Measurements from ENCODE around the gene LEFTY1. TPM values are rescaled to one million over a fixed set of nuclear protein-coding genes. Genes with fewer than 3 reads are reported as not detected.
"Not testable (repeated sequence)": the region's sequence is repeated elsewhere in the genome, so short reads cannot be mapped to it uniquely, and the experiment has no call there.

The LEFTY1 gene
- total RNA-seq, 1 experiment from 2014 or later: not detected

DNA sequence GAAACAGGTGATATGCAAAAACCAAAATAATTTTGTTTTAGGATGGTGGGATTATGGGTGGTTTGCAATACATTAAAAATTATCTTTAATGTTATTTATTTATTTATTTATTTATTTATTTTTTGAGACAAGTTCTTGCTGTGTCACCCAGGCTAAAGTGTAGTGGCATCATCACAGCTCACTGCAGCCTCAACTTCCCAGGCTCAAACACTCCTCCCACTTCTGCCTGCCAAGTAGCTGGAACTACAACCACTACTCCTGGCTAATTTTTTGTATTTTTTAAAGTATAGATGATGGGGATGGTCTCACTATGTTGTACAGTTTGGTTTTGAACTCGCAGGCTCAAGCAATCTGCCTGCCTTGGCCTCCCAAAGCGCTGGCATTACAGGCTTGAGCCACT is 41.6 kb upstream of the LEFTY1 start:
- no peaks in the 10 kb centered on the region for H3K9me3 ChIP-seq (ENCODE audit: low read length)
- no peaks in the 10 kb centered on the region for H3K4me1 ChIP-seq (ENCODE audit: low read length)
- H3K9me2 ChIP-seq (replicated peaks; ENCODE audit: insufficient read depth, low read length): no peaks in the 10 kb centered on the region
- H3K4me3 ChIP-seq (ENCODE audit: low read length): no peak overlapping the region
- no peak overlapping the region for H3K9ac ChIP-seq (ENCODE audit: low read length)
- H3K4me2 ChIP-seq (ENCODE audit: low read depth, low read length, poor library complexity, severe bottlenecking): no peak overlapping the region
- no peaks in the 10 kb centered on the region for H3K36me3 ChIP-seq (ENCODE audit: insufficient read depth, low read length)
- H2AFZ ChIP-seq (ENCODE audit: low read length): no peak overlapping the region
- H3K79me2 ChIP-seq (ENCODE audit: low read length): no peaks in the 10 kb centered on the region
- no peak for DNase-seq
- H4K20me1 ChIP-seq (ENCODE audit: insufficient read depth, low read depth, low read length): no peaks in the 10 kb centered on the region
- no peak overlapping the region for H3K27ac ChIP-seq (ENCODE audit: low read length)
- H3K27me3 ChIP-seq (ENCODE audit: low read length): no peaks in the 10 kb centered on the region

DNA sequence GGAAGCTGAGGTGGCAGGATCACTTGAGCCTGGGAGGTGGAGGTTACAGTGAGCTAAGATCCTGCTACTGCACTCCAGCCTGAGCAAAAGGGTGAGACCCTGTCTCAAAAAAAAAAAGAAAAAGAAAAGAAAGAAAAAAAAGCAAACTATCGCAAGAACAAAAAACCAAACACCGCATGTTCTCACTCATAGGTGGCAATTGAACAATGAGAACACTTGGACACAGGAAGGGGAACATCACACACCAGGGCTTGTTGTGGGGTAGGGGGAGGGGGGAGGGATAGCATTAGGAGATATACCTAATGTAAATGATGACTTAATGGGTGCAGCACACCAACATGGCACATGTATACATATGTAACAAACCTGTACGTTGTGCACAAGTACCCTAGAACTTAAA is 40.5 kb upstream of the LEFTY1 start:
- not testable (repeated sequence) for H3K4me3 ChIP-seq (ENCODE audit: low read length); H3K9me2 ChIP-seq (replicated peaks; ENCODE audit: insufficient read depth, low read length); H3K4me1 ChIP-seq (ENCODE audit: low read length); H4K20me1 ChIP-seq (ENCODE audit: insufficient read depth, low read depth, low read length); H2AFZ ChIP-seq (ENCODE audit: low read length); DNase-seq; H3K27me3 ChIP-seq (ENCODE audit: low read length); H3K9ac ChIP-seq (ENCODE audit: low read length); H3K9me3 ChIP-seq (ENCODE audit: low read length); H3K36me3 ChIP-seq (ENCODE audit: insufficient read depth, low read length); H3K27ac ChIP-seq (ENCODE audit: low read length); H3K79me2 ChIP-seq (ENCODE audit: low read length); H3K4me2 ChIP-seq (ENCODE audit: low read depth, low read length, poor library complexity, severe bottlenecking)

DNA sequence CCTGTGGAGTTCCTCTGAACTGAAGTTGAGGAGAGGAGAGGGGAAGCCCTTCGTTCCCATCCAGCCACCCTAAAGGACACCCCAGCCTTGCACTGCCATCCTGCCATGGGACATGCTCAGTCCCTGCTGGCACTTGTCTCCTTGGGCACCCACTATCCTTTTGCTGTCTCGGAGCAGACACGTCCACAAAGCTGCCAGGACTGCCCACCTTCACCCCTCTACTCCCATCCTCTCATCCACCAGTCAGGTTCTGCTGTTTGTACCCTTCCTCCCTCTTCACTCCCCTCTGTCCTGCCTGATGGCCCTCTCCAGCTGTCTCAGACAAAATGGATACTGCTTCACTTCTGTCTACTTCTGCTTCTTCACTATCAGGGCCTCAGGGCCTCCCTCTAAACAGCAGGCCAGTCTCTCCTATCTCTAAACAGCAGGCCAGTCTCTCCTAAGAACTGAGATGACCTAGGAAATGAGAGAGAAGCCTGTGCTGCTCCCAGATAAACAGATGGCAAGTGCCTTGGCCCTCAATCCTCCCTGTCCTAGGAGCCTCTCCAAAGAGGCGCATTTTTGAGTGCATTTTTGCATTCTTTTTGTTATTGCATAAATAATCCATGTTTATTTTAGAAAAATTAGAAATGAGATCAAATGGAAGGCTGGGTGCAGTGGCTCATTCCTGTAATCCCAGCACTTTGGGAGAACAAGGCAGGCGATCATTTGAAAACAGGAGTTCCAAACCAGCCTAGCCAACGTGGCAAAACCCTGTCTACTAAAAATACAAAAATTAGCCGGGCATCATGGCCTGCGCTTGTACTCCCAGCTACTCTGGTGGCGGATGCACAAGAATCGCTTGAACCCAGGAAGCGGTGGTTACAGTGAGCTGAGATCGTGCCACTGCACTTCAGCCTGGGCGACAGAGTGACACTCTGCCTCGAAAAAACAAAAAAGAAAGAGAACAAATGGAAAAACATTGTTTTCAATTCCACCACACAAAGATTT is 39.5 kb upstream of the LEFTY1 start:
- Histone ChIP-seq H2AFZ (ENCODE audit: low read length) (no peak overlapping the region; the same call in 1 of the 2 replicates), H3K9me2 (replicated peaks; ENCODE audit: insufficient read depth, low read length) (no peaks in the 10 kb centered on the region), H3K4me2 (ENCODE audit: low read depth, low read length, poor library complexity, severe bottlenecking) (no peak overlapping the region), H3K79me2 (ENCODE audit: low read length) (peaks cover 5% of the 10 kb centered on the region), H4K20me1 (ENCODE audit: insufficient read depth, low read depth, low read length) (no peaks in the 10 kb centered on the region), H3K9me3 (ENCODE audit: low read length) (no peaks in the 10 kb centered on the region), H3K27ac (ENCODE audit: low read length) (no peak overlapping the region), H3K36me3 (ENCODE audit: insufficient read depth, low read length) (no peaks in the 10 kb centered on the region), H3K27me3 (ENCODE audit: low read length) (no peaks in the 10 kb centered on the region), H3K4me3 (ENCODE audit: low read length) (no peak overlapping the region), H3K9ac (ENCODE audit: low read length) (no peak overlapping the region), H3K4me1 (ENCODE audit: low read length) (peaks cover 7% of the 10 kb centered on the region)
- no peak for DNase-seq

DNA sequence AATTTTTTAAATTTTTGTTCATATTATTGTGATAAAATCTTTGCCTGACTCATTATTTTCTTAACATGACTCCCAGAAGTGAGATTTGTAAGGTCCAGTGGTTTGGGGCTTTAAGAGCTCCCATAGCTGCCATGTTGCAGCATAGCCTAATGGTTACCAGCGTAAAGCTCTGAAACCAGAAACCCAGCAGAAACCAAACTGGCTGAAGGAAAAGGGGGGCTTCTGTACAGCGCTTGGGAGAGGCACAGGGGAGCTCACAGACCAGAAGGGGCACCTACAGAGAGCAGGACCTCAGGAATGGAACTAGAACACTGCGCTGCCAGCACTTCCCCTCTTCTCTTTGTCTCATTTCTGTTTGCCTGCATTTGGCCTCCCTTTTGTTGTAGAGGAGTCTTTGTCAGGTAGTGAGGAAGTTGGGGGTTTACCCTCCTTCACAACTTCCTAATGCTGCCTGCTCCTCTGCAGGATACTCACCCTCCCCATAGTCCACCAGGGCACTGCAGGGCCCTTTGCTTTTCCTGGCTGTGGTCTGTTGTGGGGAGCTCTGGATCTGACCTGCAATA is 37.7 kb upstream of the LEFTY1 start:
- Histone ChIP-seq H3K4me1 (ENCODE audit: low read length) (peaks cover 19% of the 10 kb centered on the region), H3K79me2 (ENCODE audit: low read length) (peaks cover 21% of the 10 kb centered on the region), H3K4me2 (ENCODE audit: low read depth, low read length, poor library complexity, severe bottlenecking) (no peak overlapping the region), H2AFZ (ENCODE audit: low read length) (peak overlapping the region; percentile 86), H3K4me3 (ENCODE audit: low read length) (no peak overlapping the region), H4K20me1 (ENCODE audit: insufficient read depth, low read depth, low read length) (no peaks in the 10 kb centered on the region), H3K36me3 (ENCODE audit: insufficient read depth, low read length) (0 out of 2 replicates have a peak, but pooled peaks cover 7% of the 10 kb centered on the region), H3K27me3 (ENCODE audit: low read length) (no peaks in the 10 kb centered on the region), H3K9me3 (ENCODE audit: low read length) (no peaks in the 10 kb centered on the region), H3K27ac (ENCODE audit: low read length) (no peak overlapping the region), H3K9ac (ENCODE audit: low read length) (no peak overlapping the region), H3K9me2 (replicated peaks; ENCODE audit: insufficient read depth, low read length) (no peaks in the 10 kb centered on the region)
- DNase-seq: no peak

DNA sequence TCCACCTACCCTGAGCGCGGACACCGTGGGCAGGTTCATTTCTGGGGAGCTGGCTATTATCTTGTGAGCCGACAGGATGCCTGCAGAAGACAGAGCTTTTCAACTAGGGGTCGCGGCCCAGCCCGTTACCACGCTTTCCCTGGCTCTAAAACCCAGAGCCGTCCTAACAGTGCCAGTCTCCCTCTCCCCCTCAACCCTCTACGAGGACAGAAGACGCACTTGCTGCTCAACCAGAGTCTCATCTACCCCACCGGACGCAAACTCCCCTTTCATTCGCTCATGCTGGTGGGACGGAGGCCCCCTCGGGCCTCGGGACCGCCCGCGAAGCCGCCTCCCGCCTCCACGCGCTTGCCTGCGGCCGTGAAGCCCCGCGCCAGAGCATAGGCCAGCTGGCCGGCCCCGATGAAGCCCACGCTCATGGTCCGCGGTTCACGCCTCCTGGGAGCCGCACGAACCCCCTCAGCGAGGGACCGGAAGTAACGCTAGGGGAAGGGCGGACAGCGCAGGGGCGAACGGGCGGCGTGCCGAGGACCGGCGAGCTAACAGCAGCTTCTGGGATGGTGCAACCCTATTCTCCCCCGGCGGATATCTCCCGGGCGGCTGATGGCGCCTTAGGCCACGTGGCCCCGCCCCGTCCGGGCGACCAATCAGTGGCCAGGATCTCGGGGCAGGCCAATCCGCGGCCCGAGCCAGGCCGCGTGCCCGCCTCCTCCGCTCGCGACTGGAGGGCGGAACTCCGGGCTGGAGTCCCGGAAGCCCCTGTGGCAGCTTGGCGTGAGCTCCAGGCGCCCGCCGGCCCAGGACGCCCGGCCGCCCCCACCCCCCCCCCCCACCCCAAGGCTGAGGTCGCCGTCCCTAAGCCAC is 35.0 kb upstream of the LEFTY1 start, which contains the start of gene PYCR2:
Gene PYCR2 (minus strand): TSS at position 559 of the 864 bp plus-strand sequence. CDS start 140 bp downstream, at position 419.
- Histone ChIP-seq H3K36me3 (ENCODE audit: insufficient read depth, low read length) (0 out of 2 replicates have a peak, but pooled peaks cover 12% of the 10 kb centered on the region), H3K4me2 (ENCODE audit: low read depth, low read length, poor library complexity, severe bottlenecking) (peak within 1 kb of the TSS; percentile 91), H3K9me2 (replicated peaks; ENCODE audit: insufficient read depth, low read length) (no peaks in the 10 kb centered on the region), H3K4me3 (ENCODE audit: low read length) (peak within 1 kb of the TSS; percentile 94), H3K27me3 (ENCODE audit: low read length) (no peaks in the 10 kb centered on the region), H3K79me2 (ENCODE audit: low read length) (peaks cover 21% of the 10 kb centered on the region), H2AFZ (ENCODE audit: low read length) (peak within 1 kb of the TSS; percentile 79; the same call in 1 of the 2 replicates), H3K9me3 (ENCODE audit: low read length) (no peaks in the 10 kb centered on the region), H3K27ac (ENCODE audit: low read length) (peak within 1 kb of the TSS; percentile 84), H3K4me1 (ENCODE audit: low read length) (peaks cover 21% of the 10 kb centered on the region), H4K20me1 (ENCODE audit: insufficient read depth, low read depth, low read length) (no peaks in the 10 kb centered on the region), H3K9ac (ENCODE audit: low read length) (peak within 1 kb of the TSS; percentile 96)
- peak; percentile 98 for DNase-seq

DNA sequence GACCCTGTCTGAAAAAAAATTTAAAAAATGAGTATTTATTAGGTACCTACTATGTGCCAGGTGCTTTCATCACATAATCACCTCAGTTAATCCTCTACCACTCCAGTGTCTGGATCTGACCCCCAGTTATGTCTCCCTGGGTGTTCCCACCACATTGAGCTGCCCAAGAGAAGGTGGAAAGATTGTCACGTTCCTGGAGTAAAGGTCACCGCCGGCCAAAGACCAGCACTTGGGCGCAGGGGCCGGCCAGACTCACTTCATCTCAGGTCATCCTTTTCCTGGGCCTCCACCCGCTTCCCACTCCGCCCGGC is 34.4 kb upstream of the LEFTY1 start:
- Histone ChIP-seq H4K20me1 (ENCODE audit: insufficient read depth, low read depth, low read length) (no peaks in the 10 kb centered on the region), H3K9me2 (replicated peaks; ENCODE audit: insufficient read depth, low read length) (no peaks in the 10 kb centered on the region), H3K27ac (ENCODE audit: low read length) (peak overlapping the region; percentile 84; the same call in 1 of the 2 replicates), H3K4me2 (ENCODE audit: low read depth, low read length, poor library complexity, severe bottlenecking) (peak overlapping the region; percentile 91), H3K9me3 (ENCODE audit: low read length) (no peaks in the 10 kb centered on the region), H3K27me3 (ENCODE audit: low read length) (no peaks in the 10 kb centered on the region), H3K36me3 (ENCODE audit: insufficient read depth, low read length) (0 out of 2 replicates have a peak, but pooled peaks cover 12% of the 10 kb centered on the region), H3K9ac (ENCODE audit: low read length) (peak overlapping the region; percentile 96), H3K4me3 (ENCODE audit: low read length) (peak overlapping the region; percentile 94), H2AFZ (ENCODE audit: low read length) (no peak overlapping the region; the same call in 1 of the 2 replicates), H3K79me2 (ENCODE audit: low read length) (peaks cover 21% of the 10 kb centered on the region), H3K4me1 (ENCODE audit: low read length) (peaks cover 21% of the 10 kb centered on the region)
- DNase-seq: no peak

DNA sequence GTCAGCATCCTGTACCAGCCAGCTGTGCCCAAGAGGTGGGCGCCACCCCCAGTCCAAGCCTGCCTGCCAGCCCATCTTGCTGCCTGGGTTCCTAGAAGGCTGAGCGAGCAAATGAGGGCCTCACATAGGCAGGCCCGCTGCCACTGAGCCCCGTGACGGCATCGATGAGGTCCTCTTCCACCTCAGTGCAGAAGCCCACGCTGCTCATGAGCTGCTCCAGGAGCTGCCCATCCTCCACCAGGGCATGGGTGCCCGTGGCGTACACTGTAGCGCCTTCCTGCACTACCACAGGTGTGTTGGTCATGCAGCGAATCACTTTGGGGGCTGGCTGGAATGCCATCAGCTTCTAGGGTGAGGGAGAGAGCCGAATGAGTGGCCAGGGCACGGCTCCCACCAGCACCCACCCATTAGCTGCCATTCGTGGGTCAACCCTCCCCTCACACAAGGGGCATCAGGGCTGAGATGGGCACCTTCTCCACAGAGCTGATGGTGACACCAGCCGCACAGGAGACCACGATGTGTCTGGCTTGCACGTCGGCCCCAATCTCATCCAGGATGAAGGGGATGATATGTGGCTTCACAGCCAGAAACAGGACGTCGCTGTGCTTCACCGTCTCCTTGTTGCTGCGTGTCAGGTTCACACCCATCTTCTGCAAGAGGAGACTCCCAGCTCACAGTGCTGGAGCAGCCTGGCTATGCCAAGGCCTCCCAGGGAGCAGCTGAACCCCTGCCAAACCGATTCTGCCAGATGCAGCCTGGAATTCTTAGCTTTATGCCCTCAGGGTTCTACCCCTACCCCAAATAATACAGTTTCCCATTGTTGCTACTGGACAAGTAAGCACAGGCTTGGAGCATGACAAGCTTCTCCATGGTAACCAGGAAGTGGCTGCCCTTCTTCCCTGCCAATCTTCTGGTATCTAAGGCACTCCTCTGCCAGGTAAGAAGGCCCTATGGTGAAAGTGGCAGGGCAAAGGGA is 33.1 kb upstream of the LEFTY1 start:
- Histone ChIP-seq H3K36me3 (ENCODE audit: insufficient read depth, low read length) (0 out of 2 replicates have a peak, but pooled peaks cover 12% of the 10 kb centered on the region), H2AFZ (ENCODE audit: low read length) (no peak overlapping the region)

More for the DNA sequence above, 33.1 kb upstream of the LEFTY1 start:
- H4K20me1 ChIP-seq (ENCODE audit: insufficient read depth, low read depth, low read length): no peaks in the 10 kb centered on the region
- H3K27ac ChIP-seq (ENCODE audit: low read length): no peak overlapping the region
- no peaks in the 10 kb centered on the region for H3K9me3 ChIP-seq (ENCODE audit: low read length)
- H3K4me3 ChIP-seq (ENCODE audit: low read length): peak overlapping the region; percentile 94; the same call in 1 of the 2 replicates
- H3K9ac ChIP-seq (ENCODE audit: low read length): peak overlapping the region; percentile 96; the same call in 1 of the 2 replicates
- H3K4me1 ChIP-seq (ENCODE audit: low read length): peaks cover 21% of the 10 kb centered on the region
- H3K4me2 ChIP-seq (ENCODE audit: low read depth, low read length, poor library complexity, severe bottlenecking): peak overlapping the region; percentile 91
- peaks cover 21% of the 10 kb centered on the region for H3K79me2 ChIP-seq (ENCODE audit: low read length)
- no peak for DNase-seq
- no peaks in the 10 kb centered on the region for H3K27me3 ChIP-seq (ENCODE audit: low read length)
- H3K9me2 ChIP-seq (replicated peaks; ENCODE audit: insufficient read depth, low read length): no peaks in the 10 kb centered on the region
